K562 (cell line): Measurements from ENCODE around the gene FSHR. TPM values are rescaled to one million over a fixed set of nuclear protein-coding genes. Genes with fewer than 3 reads are reported as not detected.

Source experiments
- ATAC-seq: fragments of 200-7000 bp; cut with Tn5 transposase; 3 replicates; pipeline ENCODE4 v1.9.1; 2020; ENCODE audit warnings: moderate library complexity
- BruUV-seq: library from RNA; stranded (reverse); fragments of 400-500 nt; replicated peaks from 2 replicates; lab custom pipeline; 2021; lab: Mats Ljungman, UMichigan
- CTCF ChIA-PET: fragments of 300-600 bp; formaldehyde crosslinking; extraction: SDS; loops from one replicate; lab custom pipeline; 2021; ENCODE audit warnings: low intra/inter-chr PET ratio; lab: Yijun Ruan, JAX
- POLR2A ChIA-PET: fragments of 300-600, 350-650 bp; sonication (Branson Sonifier 250); formaldehyde crosslinking; extraction: SDS; loops from one replicate; lab custom pipeline; 2021; ENCODE audit warnings: antibody characterized with exemption, inconsistent platforms; lab: Yijun Ruan, JAX
- DNase-seq, 4 experiments: peaks; one replicate each; pipeline versions ENCODE4 v3.0.0 to v3.0.0-alpha.2; 2011 to 2018; ENCODE audit warnings: low spot score in 3 of 4, mixed read lengths in 3 of 4; ENCODE audit errors: extremely low read depth in 1 of 4
- FAIRE-seq: peaks from 2 replicates; lab custom pipeline; 2011; peaks lifted over from hg19 to GRCh38; lab: Jason Lieb, UNC
- H2AFZ ChIP-seq: 2 replicates; pipeline ENCODE4 v1.6.0; 2011; ENCODE audit warnings: low read depth, low read length, control low read depth, inconsistent platforms
- H3K27ac ChIP-seq: fragments of 200-600 bp; 3 replicates; pipeline ENCODE4 v1.8.0; 2011; ENCODE audit warnings: low read depth, mild to moderate bottlenecking, control low read depth, inconsistent platforms, low read length, moderate library complexity, mixed read lengths; ENCODE audit errors: extremely low read depth
- H3K27me3 ChIP-seq, 2 experiments: fragments of 300-600 bp in 1 of 2; 2 replicates in 1 of 2; 3 replicates in 1 of 2; pipeline versions ENCODE4 v1.6.0 to v1.8.0; 2011; ENCODE audit warnings: inconsistent platforms in 2 of 2, low read length in 2 of 2, mild to moderate bottlenecking in 1 of 2, mixed read lengths in 1 of 2, moderate library complexity in 1 of 2; ENCODE audit not compliant: control insufficient read depth in 2 of 2, insufficient read depth in 2 of 2
- H3K36me3 ChIP-seq: fragments of 300-600 bp; 3 replicates; pipeline ENCODE4 v1.8.0; 2011; ENCODE audit warnings: mild to moderate bottlenecking, low read length, inconsistent platforms; ENCODE audit not compliant: control insufficient read depth, insufficient read depth
- H3K4me1 ChIP-seq, 2 experiments: fragments of 200-600 bp in 1 of 2; replicated peaks in 1 of 2; 2 replicates in 1 of 2; 3 replicates in 1 of 2; pipeline versions ENCODE4 v1.5.1 to v1.8.0; 2011; ENCODE audit warnings: inconsistent platforms in 2 of 2, low read length in 2 of 2, mild to moderate bottlenecking in 1 of 2, mixed read lengths in 1 of 2, moderate library complexity in 1 of 2; ENCODE audit not compliant: control insufficient read depth in 2 of 2, insufficient read depth in 2 of 2
- H3K4me2 ChIP-seq: 2 replicates; pipeline ENCODE4 v1.6.1; 2011; ENCODE audit warnings: low read length, control low read depth, inconsistent platforms, mixed read lengths; ENCODE audit not compliant: insufficient read depth
- H3K4me3 ChIP-seq: fragments of 200-600 bp; sonication (generic), shearing (Covaris generic); 2 replicates; pipeline ENCODE4 v1.5.1; 2016; ENCODE audit warnings: control low read depth, inconsistent platforms
- H3K79me2 ChIP-seq: fragments of 200-600 bp; 3 replicates; pipeline ENCODE4 v1.8.0; 2011; ENCODE audit warnings: low read length, inconsistent platforms; ENCODE audit not compliant: control insufficient read depth, insufficient read depth
- H3K9ac ChIP-seq, 2 experiments: 2 replicates each; pipeline versions ENCODE4 v1.6.0 to v1.6.1; 2011; ENCODE audit warnings: low read depth in 2 of 2, low read length in 2 of 2, control low read depth in 1 of 2, inconsistent platforms in 1 of 2, mild to moderate bottlenecking in 1 of 2, mixed read lengths in 1 of 2; ENCODE audit not compliant: insufficient read depth in 1 of 2
- H3K9me1 ChIP-seq: one replicate; pipeline ENCODE4 v1.6.0; 2011; ENCODE audit warnings: inconsistent platforms, mild to moderate bottlenecking, low read length, moderate library complexity; ENCODE audit not compliant: control insufficient read depth, insufficient read depth
- H3K9me3 ChIP-seq: replicated peaks from 2 replicates; pipeline ENCODE4 v1.5.1; 2011; ENCODE audit warnings: low read depth, low read length, inconsistent platforms; ENCODE audit not compliant: control insufficient read depth, insufficient read depth
- H4K20me1 ChIP-seq: replicated peaks from 2 replicates; pipeline ENCODE4 v1.6.1; 2011; ENCODE audit warnings: low read length, inconsistent platforms, mixed read lengths; ENCODE audit not compliant: control insufficient read depth, insufficient read depth
- ARHGAP35 ChIP-seq: fragments of 450-650 bp; IDR thresholded peaks from 2 replicates; pipeline ENCODE4 v1.6.1; 2018; ENCODE audit not compliant: partially characterized antibody
- HSF4 ChIP-seq: fragments of 250-450 bp; sonication (Bioruptor Pico); IDR thresholded peaks from 2 replicates; pipeline ENCODE4 v2.1.2; 2022; ENCODE audit warnings: mild to moderate bottlenecking, moderate library complexity, borderline replicate concordance
- MCM2 ChIP-seq: fragments of 450-650 bp; IDR thresholded peaks from 2 replicates; pipeline ENCODE4 v1.6.1; 2017; ENCODE audit warnings: low read depth, mild to moderate bottlenecking
- NFIC ChIP-seq: fragments of 450-650 bp; IDR thresholded peaks from 2 replicates; pipeline ENCODE4 v1.6.1; 2017; ENCODE audit warnings: mild to moderate bottlenecking, inconsistent platforms
- NFIX ChIP-seq: fragments of 250-450 bp; sonication (Bioruptor Pico); IDR thresholded peaks from 2 replicates; pipeline ENCODE4 v1.4.0; 2020; ENCODE audit warnings: low read depth, mild to moderate bottlenecking, moderate library complexity
- RAD21 ChIP-seq, 2 experiments: fragments of 250-450 bp in 1 of 2; fragments of 450-650 bp in 1 of 2; sonication (Bioruptor Pico) in 1 of 2; formaldehyde crosslinking in 1 of 2; IDR thresholded peaks in 1 of 2; conservative IDR thresholded peaks in 1 of 2; 2 replicates each; pipeline versions ENCODE4 v1.4.0 to v1.8.0; 2020 to 2022; ENCODE audit warnings: mild to moderate bottlenecking in 2 of 2, moderate library complexity in 1 of 2
- SMC3 ChIP-seq: conservative IDR thresholded peaks from 2 replicates; pipeline ENCODE4 v1.6.1; 2011; ENCODE audit warnings: low read depth, low read length, improper control_type of control experiment; ENCODE audit not compliant: insufficient read depth
- SPI1 ChIP-seq: IDR thresholded peaks from 2 replicates; pipeline ENCODE4 v1.6.1; 2011; ENCODE audit warnings: low read depth, low read length, control low read depth, borderline replicate concordance
- SRSF7 ChIP-seq: fragments of 200-400 bp; formaldehyde crosslinking; optimal IDR thresholded peaks from 2 replicates; pipeline ENCODE3; 2017; ENCODE audit warnings: mild to moderate bottlenecking, low read depth, low read length
- TAL1 ChIP-seq: fragments of 450-650 bp; IDR thresholded peaks from 2 replicates; pipeline ENCODE4 v1.6.1; 2016; ENCODE audit warnings: mild to moderate bottlenecking
- THRB ChIP-seq: fragments of 450-650 bp; formaldehyde crosslinking; conservative IDR thresholded peaks from 2 replicates; pipeline ENCODE4 v1.4.0; 2022; ENCODE audit warnings: mild to moderate bottlenecking, missing genetic modification characterization
- WGBS: fragments of 100-300 bp; shearing (Covaris generic); methylation state at CpG from one replicate; pipeline ENCODE4 v1.1.6; 2016; ENCODE audit warnings: low coverage, mixed read lengths; ENCODE audit not compliant: insufficient coverage; ENCODE audit errors: missing lambda C conversion rate; 5-methylcytosine and 5-hydroxymethylcytosine counted together
- in situ Hi-C: fragments of 300-500 bp; cut with MboI; formaldehyde crosslinking; loops from 4 replicates; pipeline ENCODE4 v1.15.0; 2018; ENCODE audit warnings: inconsistent platforms, mixed read lengths
- intact Hi-C: fragments of 100-400 bp; cut with micrococcal nuclease; formaldehyde crosslinking; loops from 2 replicates; pipeline ENCODE4 v1.14.2; 2022
- polyA plus RNA-seq, 8 experiments: library from polyadenylated mRNA; depleted of rRNA in 4 of 8; stranded (reverse) in 5 of 8; unstranded in 3 of 8; fragments of >200 nt; fragmentation: Nextera tagmentation in 2 of 8; fragmentation: Illumina TruSeq in 1 of 8; extraction: Ambion mirVana in 2 of 8; extraction: Trizol in 1 of 8; gene quantifications; 2 replicates each; pipeline versions ENCODE4 v1.2.1 to v1.2.3, GENCODE V29; 2011 to 2014; ENCODE audit warnings: inconsistent platforms in 1 of 8, missing spikeins in 1 of 8
- total RNA-seq, 7 experiments: library from RNA; depleted of rRNA in 6 of 7; stranded (reverse); fragments of >200 nt in 6 of 7; fragmentation: Illumina TruSeq in 2 of 7; extraction: Trizol in 2 of 7; gene quantifications; 2 replicates each; pipeline versions ENCODE4 v1.2.1 to v1.2.3, GENCODE V29; 2011 to 2021; ENCODE audit warnings: low replicate concordance in 1 of 7

FSHR gene
- total and polyA plus RNA-seq, 9 of the 15 experiments (the other 6 are each of a cell fraction or from before 2014, with no cell fraction given) = not detected

DNA sequence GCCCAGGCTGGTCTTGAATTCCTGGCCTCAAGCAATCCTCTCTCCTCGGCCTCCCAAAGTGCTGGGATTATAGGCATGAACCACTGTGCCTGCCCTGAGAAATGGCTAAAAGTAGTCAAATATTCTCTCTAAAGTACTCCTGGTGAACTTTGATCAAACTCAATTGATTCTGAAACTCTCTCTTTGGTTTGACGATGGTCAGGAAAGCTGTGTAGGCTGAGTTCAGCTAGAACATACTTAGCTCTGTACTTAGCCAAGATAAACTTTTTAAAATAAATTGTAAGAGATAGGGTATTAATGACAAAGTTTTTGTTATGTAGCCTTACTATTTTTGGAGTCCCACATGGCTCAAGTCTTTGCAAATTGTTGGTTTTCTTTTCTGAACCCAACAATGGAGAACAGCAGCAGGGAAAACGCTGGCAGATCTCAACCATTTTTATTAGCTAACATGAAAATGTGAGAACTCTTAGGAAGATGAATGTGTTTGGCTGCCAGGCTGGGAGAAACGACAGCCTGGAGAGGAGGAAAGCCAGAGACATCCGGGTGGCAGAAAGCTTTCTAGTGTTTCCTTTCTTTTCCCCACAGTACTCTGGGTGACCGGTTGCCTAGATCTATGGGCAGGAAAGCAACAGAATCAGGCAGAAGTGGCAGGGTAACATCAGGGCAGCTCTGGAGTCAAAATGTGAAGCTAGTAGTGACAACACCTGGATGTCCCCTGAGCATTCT lies 205.8 kb downstream of the FSHR start:
- BruUV-seq = no TSS peak
- FAIRE-seq = no peak
- no peak overlapping the region for H3K27ac ChIP-seq
- no peaks in the 10 kb centered on the region for H3K79me2 ChIP-seq
- CTCF ChIA-PET = no interaction called here
- no peaks in the 10 kb centered on the region for H3K36me3 ChIP-seq
- H3K9me3 ChIP-seq = no peaks in the 10 kb centered on the region
- intact Hi-C loops = loop anchor here (5.0 to 10.0 kb wide), 2 partner anchors 346 to 1196 kb away; no protein-coding TSS in a partner anchor
- no peak overlapping the region for H2AFZ ChIP-seq
- no peak overlapping the region for H3K9ac ChIP-seq
- H3K27me3 ChIP-seq = no peaks in the 10 kb centered on the region
- POLR2A ChIA-PET = no interaction called here
- no peak for TF ChIP-seq MCM2
- no peak for DNase-seq
- no peak for ATAC-seq
- H4K20me1 ChIP-seq = no peaks in the 10 kb centered on the region
- H3K9me1 ChIP-seq = no peaks in the 10 kb centered on the region
- WGBS = under 1% methylated on average over 6 of the region's 6 CpGs
- in situ Hi-C loops = no loop called here
- H3K4me3 ChIP-seq = no peak overlapping the region
- no peaks in the 10 kb centered on the region for H3K4me1 ChIP-seq
- no peak overlapping the region for H3K4me2 ChIP-seq

DNA sequence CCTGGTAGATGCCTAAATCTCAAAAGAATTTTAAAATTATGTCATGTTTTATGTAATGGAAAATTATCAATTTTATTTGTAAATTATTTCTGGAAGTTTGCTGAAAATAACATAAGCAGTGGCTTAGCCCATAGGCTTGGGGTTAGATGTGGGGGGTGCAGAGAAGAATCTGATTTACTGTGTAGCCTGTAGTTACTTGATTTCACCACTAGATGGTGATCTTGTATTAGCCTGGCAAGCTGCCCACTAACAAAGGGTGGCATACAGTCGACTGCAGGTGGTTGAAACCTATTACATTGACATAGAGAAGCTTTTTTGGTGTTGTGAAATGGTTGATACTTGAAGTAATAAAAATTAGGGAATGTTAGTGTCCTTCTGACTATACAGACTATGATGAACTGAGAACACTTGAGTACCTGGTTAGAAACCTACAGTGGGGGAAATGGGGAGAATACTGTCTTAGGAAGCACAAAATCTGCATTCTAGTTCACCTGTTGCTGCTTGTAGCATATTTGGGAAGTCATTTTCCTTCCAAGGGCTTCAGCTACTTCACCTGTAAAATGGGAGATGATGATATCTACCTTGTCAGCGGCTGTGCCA lies 207.8 kb downstream of the FSHR start:
- Histone ChIP-seq H3K4me2 (no peak overlapping the region), H3K9me3 (no peaks in the 10 kb centered on the region), H3K27ac (no peak overlapping the region), H3K4me3 (no peak overlapping the region), H3K79me2 (no peaks in the 10 kb centered on the region), H2AFZ (no peak overlapping the region), H4K20me1 (no peaks in the 10 kb centered on the region), H3K9ac (no peak overlapping the region), H3K36me3 (no peaks in the 10 kb centered on the region), H3K4me1 (no peaks in the 10 kb centered on the region), H3K9me1 (no peaks in the 10 kb centered on the region), H3K27me3 (no peaks in the 10 kb centered on the region)
- BruUV-seq = no TSS peak
- ATAC-seq = peak; percentile 93
- FAIRE-seq = peak; percentile 87
- 0% methylated on average over 2 of the region's 2 CpGs for WGBS
- peak; percentile 54 to 77 (median 68) for DNase-seq
- intact Hi-C loops = loop anchor here (2.0 to 10.0 kb wide), 4 partner anchors 344 to 1546 kb away; no protein-coding TSS in a partner anchor
- POLR2A ChIA-PET = interaction anchor here (0.6 to 1.6 kb wide), 2 partner anchors 10 to 28 kb away, joined by 3 to 5 read pairs; no protein-coding TSS in a partner anchor
- CTCF ChIA-PET = interaction anchor here (0.6 to 1.1 kb wide), 2 partner anchors 211 to 346 kb away, joined by 3 to 4 read pairs; no protein-coding TSS in a partner anchor
- in situ Hi-C loops = no loop called here
- no peak for TF ChIP-seq HSF4 (CRISPR knock-in tag)
- TF ChIP-seq TAL1 = no peak
- TF ChIP-seq ARHGAP35 = no peak
- TF ChIP-seq RAD21 (CRISPR knock-in tag; conservative IDR thresholded peaks at IDR 0.05 in 1 of 2, IDR thresholded peaks at IDR 0.05 in 1 of 2) = peak; percentile 87 to 89
- no peak for TF ChIP-seq THRB
- no peak for TF ChIP-seq SPI1
- peak; percentile 98 for TF ChIP-seq NFIC
- TF ChIP-seq SMC3 = peak; percentile 59
- TF ChIP-seq SRSF7 = no peak
- TF ChIP-seq NFIX (CRISPR knock-in tag) = peak; percentile 70
